K562 (cell line): ENCODE measurements around the gene DUSP10. TPM values are rescaled to one million over a fixed set of nuclear protein-coding genes. Genes with fewer than 3 reads are reported as not detected.

ENCODE experiments used
- ATAC-seq: fragments of 200-7000 bp; cut with Tn5 transposase; 3 replicates; pipeline ENCODE4 v1.9.1; 2020; ENCODE audit warnings: moderate library complexity
- BruUV-seq: library from RNA; stranded (reverse); fragments of 400-500 nt; replicated peaks from 2 replicates; lab custom pipeline; 2021; lab: Mats Ljungman, UMichigan
- CTCF ChIA-PET: fragments of 300-600 bp; formaldehyde crosslinking; extraction: SDS; loops from one replicate; lab custom pipeline; 2021; ENCODE audit warnings: low intra/inter-chr PET ratio; lab: Yijun Ruan, JAX
- POLR2A ChIA-PET: fragments of 300-600, 350-650 bp; sonication (Branson Sonifier 250); formaldehyde crosslinking; extraction: SDS; loops from one replicate; lab custom pipeline; 2021; ENCODE audit warnings: antibody characterized with exemption, inconsistent platforms; lab: Yijun Ruan, JAX
- DNase-seq, 4 experiments: peaks; one replicate each; pipeline versions ENCODE4 v3.0.0 to v3.0.0-alpha.2; 2011 to 2018; ENCODE audit warnings: low spot score in 3 of 4, mixed read lengths in 3 of 4; ENCODE audit errors: extremely low read depth in 1 of 4
- FAIRE-seq: peaks from 2 replicates; lab custom pipeline; 2011; peaks lifted over from hg19 to GRCh38; lab: Jason Lieb, UNC
- H2AFZ ChIP-seq: 2 replicates; pipeline ENCODE4 v1.6.0; 2011; ENCODE audit warnings: low read depth, low read length, control low read depth, inconsistent platforms
- H3K27ac ChIP-seq: fragments of 200-600 bp; 3 replicates; pipeline ENCODE4 v1.8.0; 2011; ENCODE audit warnings: low read depth, mild to moderate bottlenecking, control low read depth, inconsistent platforms, low read length, moderate library complexity, mixed read lengths; ENCODE audit errors: extremely low read depth
- H3K27me3 ChIP-seq, 2 experiments: fragments of 300-600 bp in 1 of 2; 2 replicates in 1 of 2; 3 replicates in 1 of 2; pipeline versions ENCODE4 v1.6.0 to v1.8.0; 2011; ENCODE audit warnings: inconsistent platforms in 2 of 2, low read length in 2 of 2, mild to moderate bottlenecking in 1 of 2, mixed read lengths in 1 of 2, moderate library complexity in 1 of 2; ENCODE audit not compliant: control insufficient read depth in 2 of 2, insufficient read depth in 2 of 2
- H3K36me3 ChIP-seq: fragments of 300-600 bp; 3 replicates; pipeline ENCODE4 v1.8.0; 2011; ENCODE audit warnings: mild to moderate bottlenecking, low read length, inconsistent platforms; ENCODE audit not compliant: control insufficient read depth, insufficient read depth
- H3K4me1 ChIP-seq, 2 experiments: fragments of 200-600 bp in 1 of 2; replicated peaks in 1 of 2; 2 replicates in 1 of 2; 3 replicates in 1 of 2; pipeline versions ENCODE4 v1.5.1 to v1.8.0; 2011; ENCODE audit warnings: inconsistent platforms in 2 of 2, low read length in 2 of 2, mild to moderate bottlenecking in 1 of 2, mixed read lengths in 1 of 2, moderate library complexity in 1 of 2; ENCODE audit not compliant: control insufficient read depth in 2 of 2, insufficient read depth in 2 of 2
- H3K4me2 ChIP-seq: 2 replicates; pipeline ENCODE4 v1.6.1; 2011; ENCODE audit warnings: low read length, control low read depth, inconsistent platforms, mixed read lengths; ENCODE audit not compliant: insufficient read depth
- H3K4me3 ChIP-seq: fragments of 200-600 bp; sonication (generic), shearing (Covaris generic); 2 replicates; pipeline ENCODE4 v1.5.1; 2016; ENCODE audit warnings: control low read depth, inconsistent platforms
- H3K79me2 ChIP-seq: fragments of 200-600 bp; 3 replicates; pipeline ENCODE4 v1.8.0; 2011; ENCODE audit warnings: low read length, inconsistent platforms; ENCODE audit not compliant: control insufficient read depth, insufficient read depth
- H3K9ac ChIP-seq, 2 experiments: 2 replicates each; pipeline versions ENCODE4 v1.6.0 to v1.6.1; 2011; ENCODE audit warnings: low read depth in 2 of 2, low read length in 2 of 2, control low read depth in 1 of 2, inconsistent platforms in 1 of 2, mild to moderate bottlenecking in 1 of 2, mixed read lengths in 1 of 2; ENCODE audit not compliant: insufficient read depth in 1 of 2
- H3K9me1 ChIP-seq: one replicate; pipeline ENCODE4 v1.6.0; 2011; ENCODE audit warnings: inconsistent platforms, mild to moderate bottlenecking, low read length, moderate library complexity; ENCODE audit not compliant: control insufficient read depth, insufficient read depth
- H3K9me3 ChIP-seq: replicated peaks from 2 replicates; pipeline ENCODE4 v1.5.1; 2011; ENCODE audit warnings: low read depth, low read length, inconsistent platforms; ENCODE audit not compliant: control insufficient read depth, insufficient read depth
- H4K20me1 ChIP-seq: replicated peaks from 2 replicates; pipeline ENCODE4 v1.6.1; 2011; ENCODE audit warnings: low read length, inconsistent platforms, mixed read lengths; ENCODE audit not compliant: control insufficient read depth, insufficient read depth
- DMBX1 ChIP-seq: fragments of 250-450 bp; sonication (Bioruptor Pico); IDR thresholded peaks from 2 replicates; pipeline ENCODE4 v1.8.0; 2022; ENCODE audit warnings: inconsistent platforms, mild to moderate bottlenecking, moderate library complexity, borderline replicate concordance
- GATA2 ChIP-seq: sonication (generic); formaldehyde crosslinking; IDR thresholded peaks from 2 replicates; pipeline ENCODE4 v1.4.0; 2020; ENCODE audit warnings: mild to moderate bottlenecking, missing genetic modification reagents
- PRPF4 ChIP-seq: fragments of 200-400 bp; formaldehyde crosslinking; IDR thresholded peaks from one replicate; pipeline ENCODE4 v1.6.1; 2017; ENCODE audit warnings: low read length, low read depth, mild to moderate bottlenecking; ENCODE audit not compliant: insufficient read depth, poor library complexity, severe bottlenecking
- RBFOX2 ChIP-seq: fragments of 200-400 bp; formaldehyde crosslinking; IDR thresholded peaks from 2 replicates; pipeline ENCODE4 v1.6.1; 2017; ENCODE audit warnings: low read depth, mild to moderate bottlenecking, low read length, moderate library complexity
- REST ChIP-seq, 2 experiments: fragments of 450-650 bp; formaldehyde crosslinking in 1 of 2; IDR thresholded peaks; 2 replicates each; pipeline versions ENCODE4 v1.4.0 to v1.6.1; 2014 to 2020; ENCODE audit warnings: mild to moderate bottlenecking in 2 of 2, borderline replicate concordance in 1 of 2, low read depth in 1 of 2
- SIX5 ChIP-seq, 2 experiments: IDR thresholded peaks; 2 replicates each; pipeline ENCODE4 v1.6.1; 2011; ENCODE audit warnings: low read length in 2 of 2, borderline replicate concordance in 1 of 2, low read depth in 1 of 2, mild to moderate bottlenecking in 1 of 2, moderate library complexity in 1 of 2; ENCODE audit not compliant: insufficient read depth in 1 of 2
- WGBS: fragments of 100-300 bp; shearing (Covaris generic); methylation state at CpG from one replicate; pipeline ENCODE4 v1.1.6; 2016; ENCODE audit warnings: low coverage, mixed read lengths; ENCODE audit not compliant: insufficient coverage; ENCODE audit errors: missing lambda C conversion rate; 5-methylcytosine and 5-hydroxymethylcytosine counted together
- in situ Hi-C: fragments of 300-500 bp; cut with MboI; formaldehyde crosslinking; loops from 4 replicates; pipeline ENCODE4 v1.15.0; 2018; ENCODE audit warnings: inconsistent platforms, mixed read lengths
- intact Hi-C: fragments of 100-400 bp; cut with micrococcal nuclease; formaldehyde crosslinking; loops from 2 replicates; pipeline ENCODE4 v1.14.2; 2022
- polyA plus RNA-seq, 8 experiments: library from polyadenylated mRNA; depleted of rRNA in 4 of 8; stranded (reverse) in 5 of 8; unstranded in 3 of 8; fragments of >200 nt; fragmentation: Nextera tagmentation in 2 of 8; fragmentation: Illumina TruSeq in 1 of 8; extraction: Ambion mirVana in 2 of 8; extraction: Trizol in 1 of 8; gene quantifications; 2 replicates each; pipeline versions ENCODE4 v1.2.1 to v1.2.3, GENCODE V29; 2011 to 2014; ENCODE audit warnings: inconsistent platforms in 1 of 8, missing spikeins in 1 of 8
- total RNA-seq, 7 experiments: library from RNA; depleted of rRNA in 6 of 7; stranded (reverse); fragments of >200 nt in 6 of 7; fragmentation: Illumina TruSeq in 2 of 7; extraction: Trizol in 2 of 7; gene quantifications; 2 replicates each; pipeline versions ENCODE4 v1.2.1 to v1.2.3, GENCODE V29; 2011 to 2021; ENCODE audit warnings: low replicate concordance in 1 of 7
- TF ChIP-seq, protein P1 (sequence below): fragments of 200-800 bp; sonication (Bioruptor generic); IDR thresholded peaks from 2 replicates; pipeline ENCODE4 v1.6.1; 2017; ENCODE audit warnings: missing genetic modification characterization, missing compliant biosample characterization

The DUSP10 gene
- total and polyA plus RNA-seq, 9 of the 15 experiments (the other 6 are each of a cell fraction or from before 2014, with no cell fraction given): 1.7 to 8.3 (median 6.1) TPM

DNA sequence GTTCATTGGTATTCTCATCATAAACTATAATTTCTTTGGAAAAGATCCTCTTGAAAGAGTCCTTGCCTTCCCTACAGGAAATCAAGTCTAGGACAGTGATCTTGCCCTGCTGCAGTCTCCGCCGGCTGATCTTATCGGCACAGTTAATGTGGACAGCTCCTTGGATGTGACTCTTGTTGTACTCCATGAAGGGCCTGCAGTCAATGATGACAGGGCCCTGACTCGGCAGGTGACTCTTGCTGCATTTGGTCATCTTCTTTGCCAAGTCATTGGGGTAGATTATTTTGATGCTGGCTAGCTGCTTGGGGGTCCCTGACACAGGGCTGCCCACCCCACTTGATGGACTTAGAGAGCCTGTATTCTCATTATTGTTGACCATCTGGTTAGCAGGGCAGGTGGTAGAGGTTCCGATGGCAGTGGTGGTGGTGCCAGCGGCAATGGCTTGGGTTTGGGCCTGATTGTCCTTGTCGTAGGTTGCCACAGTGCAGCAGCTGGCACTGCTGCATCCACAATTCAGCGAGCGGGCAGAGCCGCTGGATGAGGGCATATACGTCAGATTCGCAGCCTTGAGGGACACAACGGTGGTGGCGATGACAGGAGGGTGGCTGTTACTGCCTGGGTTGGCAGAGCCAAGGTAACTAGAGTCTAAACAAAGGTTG, 2.7 kb downstream of the DUSP10 start:
- POLR2A ChIA-PET: interaction anchor here (0.7 kb wide), 1 partner anchor 105 kb away, joined by 3 read pairs; no protein-coding TSS in a partner anchor
- TF ChIP-seq RBFOX2: peak; percentile 62
- TF ChIP-seq SIX5 (IDR thresholded peaks at IDR 0.05; ENCODE audit: borderline replicate concordance in 1 of 2, insufficient read depth in 1 of 2, low read depth in 1 of 2, low read length in 2 of 2): no peak
- TF ChIP-seq DMBX1 (CRISPR knock-in tag): no peak
- TF ChIP-seq REST (IDR thresholded peaks at IDR 0.05; ENCODE audit: borderline replicate concordance): peak; percentile 88
- TF ChIP-seq REST (CRISPR knock-in tag; IDR thresholded peaks at IDR 0.05; ENCODE audit: low read depth): peak; percentile 89
- no peak for TF ChIP-seq PRPF4
- TF ChIP-seq GATA2 (CRISPR knock-in tag): peak; percentile 38; the same call in 1 of the 2 replicates
- TF ChIP-seq, protein P1, sequence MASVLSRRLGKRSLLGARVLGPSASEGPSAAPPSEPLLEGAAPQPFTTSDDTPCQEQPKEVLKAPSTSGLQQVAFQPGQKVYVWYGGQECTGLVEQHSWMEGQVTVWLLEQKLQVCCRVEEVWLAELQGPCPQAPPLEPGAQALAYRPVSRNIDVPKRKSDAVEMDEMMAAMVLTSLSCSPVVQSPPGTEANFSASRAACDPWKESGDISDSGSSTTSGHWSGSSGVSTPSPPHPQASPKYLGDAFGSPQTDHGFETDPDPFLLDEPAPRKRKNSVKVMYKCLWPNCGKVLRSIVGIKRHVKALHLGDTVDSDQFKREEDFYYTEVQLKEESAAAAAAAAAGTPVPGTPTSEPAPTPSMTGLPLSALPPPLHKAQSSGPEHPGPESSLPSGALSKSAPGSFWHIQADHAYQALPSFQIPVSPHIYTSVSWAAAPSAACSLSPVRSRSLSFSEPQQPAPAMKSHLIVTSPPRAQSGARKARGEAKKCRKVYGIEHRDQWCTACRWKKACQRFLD (CRISPR knock-in tag): no peak

More for the DNA sequence above, 2.7 kb downstream of the DUSP10 start:
- ATAC-seq (no peak), FAIRE-seq (no peak), DNase-seq (peak in 1 of 4 experiments; percentile 53)
- intact Hi-C loops (loop anchor here (5.0 kb wide), 1 partner anchor 1988 kb away; no protein-coding TSS in a partner anchor), in situ Hi-C loops (no loop called here)
- H3K4me2 ChIP-seq: no peak overlapping the region; the same call in 1 of the 2 replicates
- peaks cover 15% of the 10 kb centered on the region; the same call in 2 of the 3 replicates for H3K36me3 ChIP-seq
- H3K27me3 ChIP-seq: no peaks in the 10 kb centered on the region
- no peak overlapping the region for H2AFZ ChIP-seq
- peak overlapping the region in 1 of 2 experiments; percentile 49; a peak in 1 of 4 replicates for H3K9ac ChIP-seq
- 65% methylated on average over 14 of the region's 14 CpGs for WGBS
- 0 out of 2 replicates have a peak, but pooled peaks cover 6% of the 10 kb centered on the region for H4K20me1 ChIP-seq
- H3K79me2 ChIP-seq: peaks cover 49% of the 10 kb centered on the region
- CTCF ChIA-PET: no interaction called here
- H3K4me1 ChIP-seq: peaks cover 18 to 19% of the 10 kb centered on the region in 2 experiments
- no TSS peak for BruUV-seq
- H3K27ac ChIP-seq: no peak overlapping the region
- H3K9me1 ChIP-seq: no peaks in the 10 kb centered on the region
- H3K9me3 ChIP-seq: no peaks in the 10 kb centered on the region
- no peak overlapping the region for H3K4me3 ChIP-seq
